ENCODE measurements around the gene PLCD4.

DNA sequence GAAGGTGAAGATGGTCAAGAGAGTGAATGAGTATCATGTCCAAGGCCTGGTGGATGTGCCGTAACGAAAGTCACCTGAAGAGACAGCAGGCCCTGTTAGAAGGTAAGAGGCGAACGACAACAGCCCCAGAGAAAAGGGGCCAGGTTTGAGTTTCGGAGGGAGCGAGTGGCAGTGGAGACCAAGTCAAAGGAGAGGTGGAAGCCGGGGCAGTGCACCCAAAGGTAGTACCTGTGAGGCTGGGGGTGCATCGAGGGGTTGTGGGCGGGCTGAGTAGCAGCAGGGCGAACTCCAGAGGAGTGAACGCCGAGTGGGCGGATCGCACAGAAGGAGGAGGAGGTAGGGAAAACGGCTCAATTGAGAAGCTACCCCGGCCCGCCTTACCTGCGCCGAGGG, 39.9 kb upstream of the PLCD4 start:
- TF ChIP-seq POLR2A (IDR thresholded peaks at IDR 0.05): no peak
- TF ChIP-seq, protein P1, sequence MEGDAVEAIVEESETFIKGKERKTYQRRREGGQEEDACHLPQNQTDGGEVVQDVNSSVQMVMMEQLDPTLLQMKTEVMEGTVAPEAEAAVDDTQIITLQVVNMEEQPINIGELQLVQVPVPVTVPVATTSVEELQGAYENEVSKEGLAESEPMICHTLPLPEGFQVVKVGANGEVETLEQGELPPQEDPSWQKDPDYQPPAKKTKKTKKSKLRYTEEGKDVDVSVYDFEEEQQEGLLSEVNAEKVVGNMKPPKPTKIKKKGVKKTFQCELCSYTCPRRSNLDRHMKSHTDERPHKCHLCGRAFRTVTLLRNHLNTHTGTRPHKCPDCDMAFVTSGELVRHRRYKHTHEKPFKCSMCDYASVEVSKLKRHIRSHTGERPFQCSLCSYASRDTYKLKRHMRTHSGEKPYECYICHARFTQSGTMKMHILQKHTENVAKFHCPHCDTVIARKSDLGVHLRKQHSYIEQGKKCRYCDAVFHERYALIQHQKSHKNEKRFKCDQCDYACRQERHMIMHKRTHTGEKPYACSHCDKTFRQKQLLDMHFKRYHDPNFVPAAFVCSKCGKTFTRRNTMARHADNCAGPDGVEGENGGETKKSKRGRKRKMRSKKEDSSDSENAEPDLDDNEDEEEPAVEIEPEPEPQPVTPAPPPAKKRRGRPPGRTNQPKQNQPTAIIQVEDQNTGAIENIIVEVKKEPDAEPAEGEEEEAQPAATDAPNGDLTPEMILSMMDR (IDR thresholded peaks at IDR 0.05): no peak
